Measurements from ENCODE around the gene CDNF.
"Not testable (repeated sequence)": the region's sequence is repeated elsewhere in the genome, so short reads cannot be mapped to it uniquely, and the experiment has no call there.

Gene CDNF

GRCh38 chr10:14837757-14838581 lies at the start of gene CDNF, which contains the start of the genes HSPA14 and MSANTD7:
Gene CDNF (minus strand): TSS chr10:14838037. CDS start chr10:14837946, 91 bp downstream.
Gene HSPA14 (plus strand): TSS chr10:14838306. CDS start chr10:14838403, 97 bp downstream.
Gene MSANTD7 (plus strand): TSS chr10:14838306. CDS start chr10:14842285, 3,979 bp downstream.
- peak; percentile 99 for DNase-seq (ENCODE audit: low spot score)

- no peak for DNase-seq (ENCODE audit: low spot score)
These were observed 46.2 kb upstream of the CDNF start for GRCh38 chr10:14884082-14884481.

- no peak for DNase-seq (ENCODE audit: low spot score)
These were observed 42.4 kb upstream of the CDNF start for GRCh38 chr10:14880229-14880628.

- no peak for DNase-seq (ENCODE audit: low spot score)
These were observed 42.0 kb upstream of the CDNF start for GRCh38 chr10:14879928-14880193.

GRCh38 chr10:14879124-14879927 lies 41.5 kb upstream of the CDNF start:
- DNase-seq (ENCODE audit: low spot score), result peak; percentile 57

GRCh38 chr10:14878266-14879123 lies 40.7 kb upstream of the CDNF start, which contains the start of gene SUV39H2:
Gene SUV39H2 (plus strand): TSS chr10:14878866. CDS start chr10:14878889, 23 bp downstream.
- DNase-seq (ENCODE audit: low spot score), result peak; percentile 99

- no peak for DNase-seq (ENCODE audit: low spot score)
These were observed 38.9 kb upstream of the CDNF start for GRCh38 chr10:14876764-14877163.

GRCh38 chr10:14875941-14876340 lies 38.1 kb upstream of the CDNF start:
- no peak for DNase-seq (ENCODE audit: low spot score)

- no peak for DNase-seq (ENCODE audit: low spot score)
These were observed 35.4 kb upstream of the CDNF start for GRCh38 chr10:14873090-14873760.

GRCh38 chr10:14864871-14865270 lies 27.0 kb upstream of the CDNF start:
- not testable (repeated sequence) for DNase-seq (ENCODE audit: low spot score)

- not testable (repeated sequence) for DNase-seq (ENCODE audit: low spot score)
These were observed 26.6 kb upstream of the CDNF start for GRCh38 chr10:14864466-14864865.

- no peak for DNase-seq (ENCODE audit: low spot score)
These were observed 23.0 kb upstream of the CDNF start for GRCh38 chr10:14860791-14861190.

GRCh38 chr10:14859775-14860174 lies 21.9 kb upstream of the CDNF start:
- DNase-seq (ENCODE audit: low spot score), result no peak

- DNase-seq (ENCODE audit: low spot score), result no peak
These were observed 21.2 kb upstream of the CDNF start for GRCh38 chr10:14859043-14859442.

- no peak for DNase-seq (ENCODE audit: low spot score)
These were observed 20.6 kb upstream of the CDNF start for GRCh38 chr10:14858338-14858960.

GRCh38 chr10:14855453-14855852 lies 17.6 kb upstream of the CDNF start:
- DNase-seq (ENCODE audit: low spot score), result no peak

- DNase-seq (ENCODE audit: low spot score), result no peak
These were observed 14.4 kb upstream of the CDNF start for GRCh38 chr10:14852236-14852635.

GRCh38 chr10:14844948-14845347 lies 7.1 kb upstream of the CDNF start:
- DNase-seq (ENCODE audit: low spot score), result no peak

- no peak for DNase-seq (ENCODE audit: low spot score)
These were observed 5.6 kb upstream of the CDNF start for GRCh38 chr10:14843327-14843988.

- no peak for DNase-seq (ENCODE audit: low spot score)
These were observed 2.3 kb upstream of the CDNF start for GRCh38 chr10:14840178-14840577.

GRCh38 chr10:14839305-14839695 lies 1.5 kb upstream of the CDNF start:
- DNase-seq (ENCODE audit: low spot score), result no peak

Data from germinal center (tissue), 1 donor.